Lower leg skin (tissue), 3 donors: ENCODE data around the gene SRGAP1.

Source experiments
- POLR2A ChIP-seq, 2 donors: fragments of 450-650 bp; IDR thresholded peaks; one replicate each; pipeline ENCODE4 v1.6.1; 2016 to 2017; ENCODE audit warnings: antibody characterized with exemption in 2 of 2, mild to moderate bottlenecking in 1 of 2, moderate library complexity in 1 of 2
- TF ChIP-seq, protein P1 (sequence below), 3 donors: fragments of 450-650 bp; IDR thresholded peaks; one replicate each; pipeline ENCODE4 v1.5.1; 2016; ENCODE audit warnings: antibody characterized with exemption in 3 of 3, mild to moderate bottlenecking in 3 of 3, moderate library complexity in 2 of 3

DNA sequence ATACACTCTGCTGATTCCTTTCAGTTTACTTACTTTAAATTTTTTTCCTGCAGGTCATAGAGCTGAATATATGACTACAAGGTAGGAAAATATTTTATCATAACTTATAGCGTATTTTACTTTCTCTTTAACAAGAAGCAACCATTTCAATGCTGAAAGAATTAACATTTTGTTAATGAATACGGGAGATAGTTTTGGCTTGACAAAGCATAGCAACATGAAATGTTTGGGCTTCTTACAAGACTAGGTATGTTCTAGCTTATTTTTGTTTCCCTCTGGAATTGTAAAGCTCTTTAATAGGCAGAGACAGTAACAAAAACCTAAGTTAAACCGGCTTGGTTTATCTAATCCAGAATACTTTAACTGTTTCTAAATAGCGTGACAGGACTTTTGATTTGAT is 242.4 kb downstream of the SRGAP1 start:
- TF ChIP-seq, protein P1, sequence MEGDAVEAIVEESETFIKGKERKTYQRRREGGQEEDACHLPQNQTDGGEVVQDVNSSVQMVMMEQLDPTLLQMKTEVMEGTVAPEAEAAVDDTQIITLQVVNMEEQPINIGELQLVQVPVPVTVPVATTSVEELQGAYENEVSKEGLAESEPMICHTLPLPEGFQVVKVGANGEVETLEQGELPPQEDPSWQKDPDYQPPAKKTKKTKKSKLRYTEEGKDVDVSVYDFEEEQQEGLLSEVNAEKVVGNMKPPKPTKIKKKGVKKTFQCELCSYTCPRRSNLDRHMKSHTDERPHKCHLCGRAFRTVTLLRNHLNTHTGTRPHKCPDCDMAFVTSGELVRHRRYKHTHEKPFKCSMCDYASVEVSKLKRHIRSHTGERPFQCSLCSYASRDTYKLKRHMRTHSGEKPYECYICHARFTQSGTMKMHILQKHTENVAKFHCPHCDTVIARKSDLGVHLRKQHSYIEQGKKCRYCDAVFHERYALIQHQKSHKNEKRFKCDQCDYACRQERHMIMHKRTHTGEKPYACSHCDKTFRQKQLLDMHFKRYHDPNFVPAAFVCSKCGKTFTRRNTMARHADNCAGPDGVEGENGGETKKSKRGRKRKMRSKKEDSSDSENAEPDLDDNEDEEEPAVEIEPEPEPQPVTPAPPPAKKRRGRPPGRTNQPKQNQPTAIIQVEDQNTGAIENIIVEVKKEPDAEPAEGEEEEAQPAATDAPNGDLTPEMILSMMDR (IDR thresholded peaks at IDR 0.05): no peak
- no peak for TF ChIP-seq POLR2A (IDR thresholded peaks at IDR 0.05)
